BLaER1 (cell line): Measurements from ENCODE around the gene SETD2.

Experiments
- H3K27ac ChIP-seq: shearing (Covaris generic); formaldehyde crosslinking; 2 replicates; pipeline ENCODE4 v1.8.1; 2022
- H3K27me3 ChIP-seq: shearing (Covaris generic); formaldehyde crosslinking; 2 replicates; pipeline ENCODE4 v1.8.1; 2022
- H3K36me3 ChIP-seq: shearing (Covaris generic); formaldehyde crosslinking; 2 replicates; pipeline ENCODE4 v1.8.1; 2022
- H3K4me1 ChIP-seq: shearing (Covaris generic); formaldehyde crosslinking; 2 replicates; pipeline ENCODE4 v1.8.1; 2022
- H3K4me2 ChIP-seq: shearing (Covaris generic); formaldehyde crosslinking; 2 replicates; pipeline ENCODE4 v1.8.1; 2022
- H3K4me3 ChIP-seq: shearing (Covaris generic); formaldehyde crosslinking; 2 replicates; pipeline ENCODE4 v1.8.1; 2022
- H3K9ac ChIP-seq: shearing (Covaris generic); formaldehyde crosslinking; 2 replicates; pipeline ENCODE4 v1.8.1; 2022
- H3K9me3 ChIP-seq: shearing (Covaris generic); formaldehyde crosslinking; 2 replicates; pipeline ENCODE4 v1.8.1; 2022
- H4K20me1 ChIP-seq: shearing (Covaris generic); formaldehyde crosslinking; 2 replicates; pipeline ENCODE4 v1.8.1; 2022
- Cebpa-rat ChIP-seq: shearing (Covaris generic); IDR thresholded peaks from 2 replicates; pipeline ENCODE4 v1.8.1; 2022

SETD2 gene

GRCh38 chr3:47012342-47013230 is 151.3 kb downstream of the SETD2 start:
- H3K27me3 ChIP-seq, result no peaks in the 10 kb centered on the region
- H3K9ac ChIP-seq, result peak overlapping the region; percentile 43; the same call in 1 of the 2 replicates
- H3K4me1 ChIP-seq, result peaks cover 97% of the 10 kb centered on the region
- peak overlapping the region; percentile 91 for H3K4me2 ChIP-seq
- TF ChIP-seq Cebpa-rat, result no peak
- H3K4me3 ChIP-seq, result no peak overlapping the region
- H4K20me1 ChIP-seq, result no peaks in the 10 kb centered on the region
- no peaks in the 10 kb centered on the region for H3K9me3 ChIP-seq
- H3K36me3 ChIP-seq, result peaks cover 39% of the 10 kb centered on the region
- H3K27ac ChIP-seq, result peak overlapping the region; percentile 95

GRCh38 chr3:47011371-47011770 is 152.5 kb downstream of the SETD2 start:
- Histone ChIP-seq H3K27ac (peak overlapping the region; percentile 95), H3K4me3 (no peak overlapping the region), H3K36me3 (peaks cover 51% of the 10 kb centered on the region), H4K20me1 (no peaks in the 10 kb centered on the region), H3K9me3 (no peaks in the 10 kb centered on the region), H3K27me3 (no peaks in the 10 kb centered on the region), H3K4me1 (peaks cover 96% of the 10 kb centered on the region), H3K9ac (0 out of 2 replicates have a peak overlapping the region, but pooled peaks have one; percentile 15), H3K4me2 (peak overlapping the region; percentile 91)
- no peak for TF ChIP-seq Cebpa-rat

GRCh38 chr3:47010910-47011309 is 153.0 kb downstream of the SETD2 start:
- Histone ChIP-seq H3K4me2 (peak overlapping the region; percentile 91), H3K9me3 (no peaks in the 10 kb centered on the region), H3K4me1 (peaks cover 92% of the 10 kb centered on the region), H3K27me3 (no peaks in the 10 kb centered on the region), H3K9ac (peak overlapping the region; percentile 82; the same call in 1 of the 2 replicates), H4K20me1 (no peaks in the 10 kb centered on the region), H3K36me3 (peaks cover 53% of the 10 kb centered on the region), H3K27ac (peak overlapping the region; percentile 95), H3K4me3 (no peak overlapping the region)
- no peak for TF ChIP-seq Cebpa-rat

- H3K4me2 ChIP-seq, result peak overlapping the region; percentile 91
These were observed 153.7 kb downstream of the SETD2 start for GRCh38 chr3:47010111-47010712.

GRCh38 chr3:47009225-47010110 is 154.4 kb downstream of the SETD2 start:
- H3K27me3 ChIP-seq, result no peaks in the 10 kb centered on the region
- no peaks in the 10 kb centered on the region for H4K20me1 ChIP-seq
- H3K4me3 ChIP-seq, result peak overlapping the region; percentile 63
- peak overlapping the region; percentile 95 for H3K27ac ChIP-seq
- H3K4me1 ChIP-seq, result peaks cover 78% of the 10 kb centered on the region
- H3K9ac ChIP-seq, result peak overlapping the region; percentile 82
- no peak for TF ChIP-seq Cebpa-rat
- H3K9me3 ChIP-seq, result no peaks in the 10 kb centered on the region
- H3K36me3 ChIP-seq, result peaks cover 65% of the 10 kb centered on the region
- H3K4me2 ChIP-seq, result peak overlapping the region; percentile 91

More at GRCh38 chr3:47010111-47010712, 153.7 kb downstream of the SETD2 start:
- Histone ChIP-seq H3K27ac (peak overlapping the region; percentile 95), H3K4me3 (peak overlapping the region; percentile 63), H3K9ac (peak overlapping the region; percentile 82), H3K27me3 (no peaks in the 10 kb centered on the region), H3K4me1 (peaks cover 85% of the 10 kb centered on the region), H3K36me3 (peaks cover 60% of the 10 kb centered on the region), H3K9me3 (no peaks in the 10 kb centered on the region), H4K20me1 (no peaks in the 10 kb centered on the region)
- no peak for TF ChIP-seq Cebpa-rat

DNA sequence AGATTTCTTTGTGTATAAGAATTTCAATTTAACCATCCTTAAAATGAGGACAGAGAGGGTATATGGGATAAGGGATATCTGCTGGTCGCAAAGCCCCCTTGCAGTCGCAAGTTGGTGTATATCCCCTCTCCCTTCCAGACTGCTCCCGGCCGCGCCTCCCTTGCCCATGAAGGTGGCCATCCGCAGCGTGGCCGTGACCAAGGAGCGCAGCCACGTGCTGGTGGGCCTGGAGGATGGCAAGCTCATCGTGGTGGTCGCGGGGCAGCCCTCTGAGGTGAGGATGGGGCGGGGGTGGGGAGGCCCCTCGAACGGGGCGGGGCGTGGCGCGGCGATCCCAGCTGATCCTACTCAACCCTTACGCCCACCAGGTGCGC is 155.1 kb downstream of the SETD2 start:
- no peaks in the 10 kb centered on the region for H3K9me3 ChIP-seq
- TF ChIP-seq Cebpa-rat, result no peak
- peak overlapping the region; percentile 95; the same call in 1 of the 2 replicates for H3K27ac ChIP-seq
- no peak overlapping the region; the same call in 1 of the 2 replicates for H3K9ac ChIP-seq
- H3K4me2 ChIP-seq, result peak overlapping the region; percentile 91
- H3K4me3 ChIP-seq, result peak overlapping the region; percentile 63
- peaks cover 72% of the 10 kb centered on the region for H3K4me1 ChIP-seq
- H4K20me1 ChIP-seq, result no peaks in the 10 kb centered on the region
- H3K27me3 ChIP-seq, result no peaks in the 10 kb centered on the region
- H3K36me3 ChIP-seq, result peaks cover 65% of the 10 kb centered on the region

GRCh38 chr3:47008234-47008796 is 155.6 kb downstream of the SETD2 start:
- H3K4me3 ChIP-seq, result no peak overlapping the region
- no peak overlapping the region for H3K27ac ChIP-seq
- H3K4me2 ChIP-seq, result peak overlapping the region; percentile 91
- peaks cover 66% of the 10 kb centered on the region for H3K4me1 ChIP-seq
- no peak for TF ChIP-seq Cebpa-rat
- no peaks in the 10 kb centered on the region for H4K20me1 ChIP-seq
- H3K9ac ChIP-seq, result no peak overlapping the region
- H3K27me3 ChIP-seq, result no peaks in the 10 kb centered on the region
- no peaks in the 10 kb centered on the region for H3K9me3 ChIP-seq
- peaks cover 65% of the 10 kb centered on the region for H3K36me3 ChIP-seq

- Histone ChIP-seq H3K9ac (0 out of 2 replicates have a peak overlapping the region, but pooled peaks have one; percentile 45), H3K9me3 (no peaks in the 10 kb centered on the region), H3K4me3 (no peak overlapping the region), H3K27me3 (no peaks in the 10 kb centered on the region), H3K4me2 (no peak overlapping the region), H3K27ac (peak overlapping the region; percentile 38), H4K20me1 (no peaks in the 10 kb centered on the region), H3K36me3 (peaks cover 65% of the 10 kb centered on the region), H3K4me1 (peaks cover 60% of the 10 kb centered on the region)
- no peak for TF ChIP-seq Cebpa-rat
These were observed 156.3 kb downstream of the SETD2 start for GRCh38 chr3:47007482-47008233.
